Colon (tissue), 2 donors: ENCODE data around the gene MRPL40.
"Not testable (repeated sequence)": the region's sequence is repeated elsewhere in the genome, so short reads cannot be mapped to it uniquely, and the experiment has no call there.

Source experiments
- FAIRE-seq: peaks from 2 replicates; lab custom pipeline; 2012; peaks lifted over from hg19 to GRCh38; lab: Jason Lieb, UNC
- donor health status: control.
- donor health status: control.

MRPL40 gene

GRCh38 chr22:19407649-19408606 lies 24.4 kb upstream of the MRPL40 start:
- FAIRE-seq = no peak

GRCh38 chr22:19410941-19411689 lies 21.2 kb upstream of the MRPL40 start:
- no peak for FAIRE-seq

- FAIRE-seq = no peak
These were observed 20.7 kb upstream of the MRPL40 start for GRCh38 chr22:19411690-19412045.

GRCh38 chr22:19412478-19412877 lies 19.9 kb upstream of the MRPL40 start:
- FAIRE-seq = no peak

DNA sequence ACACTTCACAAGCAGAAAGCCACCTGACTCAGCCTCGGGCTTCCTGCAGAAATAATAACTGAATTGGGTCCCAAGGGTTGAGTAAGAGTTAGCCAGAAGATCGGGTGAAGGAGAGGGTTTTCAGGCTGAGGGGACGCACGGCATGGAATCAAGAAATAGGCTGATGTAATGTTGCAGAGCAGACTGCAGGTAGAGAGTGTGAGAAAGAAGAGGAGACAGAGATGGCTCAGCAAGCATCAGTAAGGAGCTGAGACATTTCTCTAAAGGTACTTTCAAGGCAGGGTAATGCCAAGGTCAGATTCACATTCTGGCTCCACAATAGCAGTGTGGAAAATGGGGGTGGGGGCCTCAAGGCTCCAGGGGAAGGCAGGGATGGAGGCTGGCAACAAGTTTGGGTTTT lies 19.4 kb upstream of the MRPL40 start:
- FAIRE-seq = no peak

GRCh38 chr22:19419086-19419463 lies 13.3 kb upstream of the MRPL40 start:
- FAIRE-seq = no peak

DNA sequence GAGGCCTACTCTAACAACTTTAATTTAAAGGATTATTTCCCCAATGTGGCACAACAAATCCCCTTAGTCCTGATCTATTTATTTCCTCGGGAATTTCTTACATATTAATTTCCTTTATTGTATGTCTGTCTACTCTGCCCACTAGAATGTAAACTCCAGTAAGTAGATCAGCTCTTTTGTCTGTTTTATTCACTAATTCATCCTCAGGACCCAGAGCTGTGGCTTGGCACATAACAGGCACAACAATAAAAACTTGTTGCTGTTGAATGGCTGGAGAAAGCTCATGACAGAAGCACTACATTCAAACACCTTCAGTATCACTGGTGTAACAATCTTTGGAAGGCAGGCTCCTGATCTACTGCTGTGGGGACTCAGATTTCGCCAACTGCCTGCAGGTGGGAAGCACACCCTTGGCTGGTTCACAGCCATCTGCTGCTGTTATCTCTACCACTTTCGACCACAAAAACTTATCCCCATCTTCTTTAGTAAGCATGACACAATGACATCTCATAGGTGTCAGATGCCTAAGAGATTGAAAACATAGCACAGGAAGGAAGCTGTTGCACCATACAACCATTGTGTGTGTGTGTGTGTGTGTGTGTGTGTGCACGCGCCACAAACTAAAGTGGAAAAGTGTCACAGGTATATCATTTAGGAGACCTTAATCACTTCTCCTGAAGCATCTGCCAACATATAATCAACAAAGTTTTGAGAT lies 12.7 kb upstream of the MRPL40 start:
- no peak for FAIRE-seq

DNA sequence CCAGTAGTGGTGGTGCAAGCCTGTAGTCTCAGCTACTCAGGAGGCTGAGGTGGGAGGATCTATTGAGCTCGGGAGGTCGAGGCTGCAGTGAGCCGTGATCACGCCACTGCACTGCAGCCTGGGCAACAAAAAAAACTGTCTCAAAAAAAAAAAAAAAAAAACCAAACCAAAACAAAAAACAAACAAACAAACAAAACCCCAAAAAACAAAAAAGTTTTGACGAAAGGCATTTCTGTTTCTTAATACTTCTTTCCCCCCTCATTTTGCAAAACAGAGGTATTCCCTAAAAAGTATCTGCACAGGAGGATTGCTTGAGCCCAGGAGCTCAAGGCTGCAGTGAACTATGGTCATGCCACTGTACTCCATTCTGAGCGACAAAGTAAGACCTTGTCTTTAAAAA lies 12.0 kb upstream of the MRPL40 start:
- no peak for FAIRE-seq

- FAIRE-seq = no peak
These were observed 9.7 kb upstream of the MRPL40 start for GRCh38 chr22:19422440-19423301.

- no peak for FAIRE-seq
These were observed 8.2 kb upstream of the MRPL40 start for GRCh38 chr22:19424186-19424500.

DNA sequence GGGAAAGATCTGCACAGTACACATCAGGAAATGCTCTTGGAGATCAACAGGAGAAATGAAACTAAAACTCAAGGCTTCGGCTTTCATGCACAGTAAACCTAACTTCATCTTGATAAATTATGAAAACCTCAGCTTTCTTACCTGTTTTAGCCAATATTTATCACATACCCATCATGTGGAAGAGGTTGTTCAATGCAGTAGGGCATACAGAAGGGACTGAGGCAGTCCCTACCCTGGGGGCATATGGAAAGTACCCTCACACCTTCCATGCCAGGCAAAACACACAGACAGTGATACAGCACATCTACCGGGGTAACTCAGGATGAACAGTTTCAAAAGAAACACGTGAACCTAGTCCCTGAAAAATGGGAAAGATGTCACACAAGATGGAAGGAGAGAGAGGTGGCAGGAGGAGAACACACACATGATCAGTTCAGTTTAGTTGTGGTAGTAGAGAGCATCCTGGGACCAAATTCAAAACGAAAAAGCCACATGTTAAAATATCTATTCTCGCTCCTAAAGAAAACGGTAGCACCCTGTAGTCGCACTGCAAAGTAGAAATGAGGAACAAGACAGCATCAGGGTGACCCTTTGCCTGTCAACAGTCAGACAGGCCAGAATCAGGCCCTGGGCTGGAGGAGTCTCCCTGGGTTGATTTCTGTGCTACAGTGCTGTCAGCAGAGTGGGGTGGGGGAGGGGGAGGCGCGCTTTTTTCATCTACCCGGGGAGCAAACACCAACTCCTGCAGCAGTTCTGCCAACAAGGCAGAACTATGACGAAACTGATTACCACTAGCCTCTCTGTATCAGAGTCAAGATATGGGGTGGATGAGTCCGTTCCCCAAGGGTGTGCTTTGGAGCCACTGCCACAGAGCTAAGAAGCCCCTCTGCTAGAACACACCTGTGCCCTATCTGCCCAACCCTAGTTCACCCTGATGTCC lies 2.1 kb upstream of the MRPL40 start:
- no peak for FAIRE-seq

DNA sequence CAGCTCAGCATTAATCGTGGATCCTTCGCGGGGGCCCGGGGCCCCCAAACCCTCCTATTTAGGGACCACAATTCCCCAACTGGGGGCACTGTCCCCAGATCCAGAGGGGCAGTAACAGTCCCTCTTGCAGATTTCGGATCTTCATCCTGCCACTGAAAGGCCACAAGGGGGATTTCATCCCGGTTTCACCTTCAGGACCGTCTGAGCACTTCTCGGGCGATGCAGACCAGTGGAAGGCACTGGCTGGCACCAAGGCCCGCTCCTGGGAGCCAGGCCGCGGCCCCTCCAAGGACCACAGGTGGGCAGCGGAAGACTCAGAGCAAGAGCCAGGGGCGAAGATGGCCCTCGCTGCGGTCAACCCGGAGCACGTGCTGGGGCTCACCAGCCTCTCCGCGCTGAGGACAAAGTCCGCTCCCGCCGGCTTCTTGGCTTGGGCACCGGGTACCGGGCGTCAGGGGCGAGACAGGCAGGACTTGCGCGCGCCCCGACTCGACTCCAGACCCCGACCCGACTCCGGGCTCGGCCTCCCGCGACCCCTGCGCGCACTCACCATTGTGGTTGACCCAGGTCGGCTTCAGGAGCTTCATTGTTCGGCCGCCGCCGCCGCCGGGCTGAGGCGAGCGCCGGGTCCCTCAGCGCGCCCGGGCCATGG lies 1.3 kb upstream of the MRPL40 start:
- FAIRE-seq = no peak

GRCh38 chr22:19431649-19432132 lies 654 bp upstream of the MRPL40 start, which contains the start of gene HIRA:
Gene HIRA (minus strand): TSS chr22:19431733. CDS start chr22:19431476, 257 bp downstream.
- no peak for FAIRE-seq

- FAIRE-seq = no peak
These were observed 2.1 kb downstream of the MRPL40 start for GRCh38 chr22:19434401-19434800.

- no peak for FAIRE-seq
These were observed 2.7 kb downstream of the MRPL40 start for GRCh38 chr22:19434829-19435580.

- not testable (repeated sequence) for FAIRE-seq
These were observed 4.3 kb downstream of the MRPL40 start for GRCh38 chr22:19436444-19437161.

DNA sequence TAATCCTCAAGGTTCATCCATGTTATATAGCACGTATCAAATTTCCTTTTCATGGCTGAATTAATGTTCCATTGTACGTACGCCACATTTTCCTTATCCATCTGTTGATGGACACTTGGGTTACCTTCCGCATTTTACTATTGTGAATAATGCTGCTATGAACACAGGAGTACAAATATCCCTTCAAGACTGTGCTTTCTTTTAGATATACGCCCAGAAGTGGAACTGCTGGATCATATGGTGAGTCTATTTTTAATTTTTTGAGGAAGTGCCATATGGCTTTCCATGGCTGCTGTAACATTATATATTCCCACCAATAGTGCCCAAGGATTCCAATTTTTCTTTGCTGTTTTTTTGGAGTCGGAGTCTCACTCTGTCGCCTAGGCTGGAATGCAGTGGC lies 6.0 kb downstream of the MRPL40 start:
- FAIRE-seq = no peak

DNA sequence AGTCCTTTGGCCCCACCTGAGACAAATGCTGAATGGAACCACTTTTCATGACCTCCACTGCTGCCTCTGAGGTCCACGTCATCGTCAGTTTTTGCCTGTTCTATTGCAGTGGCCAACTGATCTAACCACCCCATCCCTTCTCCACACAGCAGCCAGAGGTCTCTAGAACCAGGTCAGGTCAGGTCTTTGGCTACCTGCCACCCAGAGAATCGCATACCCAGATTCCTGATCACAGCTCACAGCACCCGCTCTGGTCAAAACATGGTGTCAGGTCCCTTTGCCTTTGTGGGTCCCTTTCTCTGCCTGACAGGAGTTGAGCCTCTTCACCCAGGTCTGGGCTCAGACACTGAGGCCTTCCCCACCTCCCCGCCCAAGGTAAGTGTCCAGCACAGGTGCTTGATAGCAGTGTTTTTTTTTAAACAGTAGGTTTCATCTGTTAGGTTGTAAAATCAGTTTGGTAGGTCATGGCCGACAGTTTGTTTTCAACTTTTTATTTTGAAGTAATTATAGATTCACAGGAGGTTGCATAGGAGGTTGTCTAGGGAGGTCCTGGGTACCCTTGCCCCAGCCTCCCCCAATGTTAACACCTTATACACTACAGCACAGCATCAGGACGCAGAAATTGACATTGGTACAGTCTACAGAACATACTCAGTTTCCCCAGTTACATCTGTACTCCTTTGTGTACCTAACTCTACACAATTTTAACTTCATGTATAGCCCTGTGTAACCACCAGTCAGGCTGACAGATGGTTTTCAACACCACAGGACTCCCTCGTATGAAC lies 8.3 kb downstream of the MRPL40 start:
- no peak for FAIRE-seq
